Psoas muscle (tissue), 8 donors: ENCODE results near the gene TJP2. TPM values are rescaled to one million over a fixed set of nuclear protein-coding genes. Genes with fewer than 3 reads are reported as not detected.

Source experiments
- ATAC-seq, 4 donors: fragments of 200-7000 bp; cut with Tn5 transposase; one replicate each; pipeline ENCODE4 v1.9.1; 2020; ENCODE audit warnings: moderate library complexity in 3 of 4, mild to moderate bottlenecking in 2 of 4
- DNase-seq, 2 donors: peaks; one replicate each; pipeline ENCODE4 v3.0.0-alpha.2; 2020
- H3K27ac ChIP-seq: fragments of 200-600 bp; one replicate; pipeline ENCODE4 v1.8.0; 2022
- H3K27me3 ChIP-seq, 3 donors: fragments of 200-600 bp in 1 of 3; one replicate each; pipeline versions ENCODE4 v1.6.1 to v1.8.0; 2013 to 2022; ENCODE audit warnings: low read length in 2 of 3, mild to moderate bottlenecking in 2 of 3, moderate library complexity in 1 of 3; ENCODE audit not compliant: insufficient read depth in 3 of 3
- H3K36me3 ChIP-seq, 2 donors: fragments of 200-600 bp in 1 of 2; one replicate each; pipeline versions ENCODE4 v1.6.1 to v1.8.0; 2013 to 2022; ENCODE audit warnings: low read depth in 1 of 2, mild to moderate bottlenecking in 1 of 2, moderate library complexity in 1 of 2; ENCODE audit not compliant: insufficient read depth in 1 of 2
- H3K4me1 ChIP-seq: fragments of 200-600 bp; one replicate; pipeline ENCODE4 v1.8.0; 2022
- H3K4me3 ChIP-seq: fragments of 200-600 bp; one replicate; pipeline ENCODE4 v1.8.0; 2022; ENCODE audit warnings: mild to moderate bottlenecking
- H3K9me3 ChIP-seq: fragments of 200-600 bp; one replicate; pipeline ENCODE4 v1.8.0; 2022
- WGBS, 3 donors: extraction: QIAGEN DNeasy Blood & Tissue Kit; methylation state at CpG; one replicate each; pipeline versions ENCODE4 v1.1.6 to v1.1.7; 2013; 5-methylcytosine and 5-hydroxymethylcytosine counted together
- intact Hi-C, 2 donors: fragments of 100-400 bp; cut with DNase I; formaldehyde crosslinking; loops; one replicate each; pipeline versions ENCODE4 v1.11.0 to v1.14.2; 2022
- polyA plus RNA-seq, 3 donors: library from polyadenylated mRNA; stranded (reverse); fragments of 200-250 nt; gene quantifications; one replicate each; pipeline ENCODE4 v1.2.3, GENCODE V29; 2013
- total RNA-seq, 4 donors: library from RNA; stranded (reverse); fragmentation: NEBNext Ultra II Directional in 2 of 4; extraction: Animal tissue kit (Norgen Biotek cat#: 25700) in 2 of 4; gene quantifications; one replicate each; pipeline versions ENCODE4 v1.2.1 to v1.2.4, GENCODE V29; 2021 to 2023
- TF ChIP-seq, protein P1 (sequence below): fragments of 200-600 bp; IDR thresholded peaks from one replicate; pipeline ENCODE4 v1.8.0; 2022; ENCODE audit warnings: antibody characterized with exemption
- donor health status: healthy with polysubstance abuse.
- donor health status: DM: no; HTN: no; CAD: no; lungs with moderate emphysema.
- donor health status: Bipolar disorder and iron deficiency.
- donor health status: healthy.
- donor health status: DM: yes; HTN: yes; CAD: no.
- donor health status: DM: no; HTN: no; CAD: no.
- donor health status: DM: no; HTN: no; CAD: no.
- donor health status: DM: yes; HTN: yes; CAD: no.

Gene TJP2
- total and polyA plus RNA-seq, 7 donors: 6.6 to 25.1 (median 14.8) TPM

GRCh38 chr9:69314547-69314946, 140.5 kb downstream of the TJP2 start:
- Histone ChIP-seq H3K27ac (no peak overlapping the region), H3K36me3 (no peaks in the 10 kb centered on the region), H3K4me3 (no peak overlapping the region), H3K9me3 (peaks cover 6% of the 10 kb centered on the region), H3K27me3 (no peaks in the 10 kb centered on the region), H3K4me1 (no peaks in the 10 kb centered on the region)
- WGBS, 3 donors: 84 to 87% (median 85%) methylated on average over 1 of the region's 1 CpG
- ATAC-seq: no peak
- intact Hi-C loops: no loop called here
- DNase-seq: no peak
- TF ChIP-seq, protein P1, sequence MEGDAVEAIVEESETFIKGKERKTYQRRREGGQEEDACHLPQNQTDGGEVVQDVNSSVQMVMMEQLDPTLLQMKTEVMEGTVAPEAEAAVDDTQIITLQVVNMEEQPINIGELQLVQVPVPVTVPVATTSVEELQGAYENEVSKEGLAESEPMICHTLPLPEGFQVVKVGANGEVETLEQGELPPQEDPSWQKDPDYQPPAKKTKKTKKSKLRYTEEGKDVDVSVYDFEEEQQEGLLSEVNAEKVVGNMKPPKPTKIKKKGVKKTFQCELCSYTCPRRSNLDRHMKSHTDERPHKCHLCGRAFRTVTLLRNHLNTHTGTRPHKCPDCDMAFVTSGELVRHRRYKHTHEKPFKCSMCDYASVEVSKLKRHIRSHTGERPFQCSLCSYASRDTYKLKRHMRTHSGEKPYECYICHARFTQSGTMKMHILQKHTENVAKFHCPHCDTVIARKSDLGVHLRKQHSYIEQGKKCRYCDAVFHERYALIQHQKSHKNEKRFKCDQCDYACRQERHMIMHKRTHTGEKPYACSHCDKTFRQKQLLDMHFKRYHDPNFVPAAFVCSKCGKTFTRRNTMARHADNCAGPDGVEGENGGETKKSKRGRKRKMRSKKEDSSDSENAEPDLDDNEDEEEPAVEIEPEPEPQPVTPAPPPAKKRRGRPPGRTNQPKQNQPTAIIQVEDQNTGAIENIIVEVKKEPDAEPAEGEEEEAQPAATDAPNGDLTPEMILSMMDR: no peak

- TF ChIP-seq, protein P1: no peak
- Histone ChIP-seq H3K36me3 (no peaks in the 10 kb centered on the region), H3K9me3 (peaks cover 6% of the 10 kb centered on the region), H3K27ac (no peak overlapping the region), H3K4me1 (no peaks in the 10 kb centered on the region), H3K27me3 (no peaks in the 10 kb centered on the region), H3K4me3 (no peak overlapping the region)
- 69 to 76% (median 75%) methylated on average over 2 of the region's 2 CpGs for WGBS, 3 donors
- intact Hi-C loops: no loop called here
- no peak for DNase-seq
- no peak for ATAC-seq
These were observed 143.0 kb downstream of the TJP2 start for GRCh38 chr9:69317081-69317480.

DNA sequence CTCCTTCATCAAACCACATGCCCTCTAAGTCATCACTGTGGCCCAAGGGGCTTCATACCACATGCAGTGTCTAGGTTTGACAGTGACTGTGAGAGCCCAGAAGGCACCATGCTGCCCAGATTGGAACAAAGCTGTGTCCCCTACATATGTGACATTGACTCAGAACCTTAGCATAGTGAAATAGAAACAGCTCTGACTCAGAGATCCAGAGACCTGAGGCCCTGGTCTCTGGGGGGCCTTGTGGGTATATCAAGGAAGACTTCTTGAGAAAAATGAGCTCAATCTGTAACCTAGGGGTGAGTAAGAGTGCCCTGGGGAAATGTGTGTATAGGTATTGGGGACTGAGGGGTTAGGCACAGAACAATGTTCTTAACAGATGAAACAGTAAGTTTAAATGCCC, 143.8 kb downstream of the TJP2 start:
- intact Hi-C loops: no loop called here
- TF ChIP-seq, protein P1: no peak
- no peak for DNase-seq
- Histone ChIP-seq H3K27ac (no peak overlapping the region), H3K27me3 (no peaks in the 10 kb centered on the region), H3K36me3 (no peaks in the 10 kb centered on the region), H3K4me3 (no peak overlapping the region), H3K4me1 (no peaks in the 10 kb centered on the region), H3K9me3 (peaks cover 5% of the 10 kb centered on the region)
- no peak for ATAC-seq

DNA sequence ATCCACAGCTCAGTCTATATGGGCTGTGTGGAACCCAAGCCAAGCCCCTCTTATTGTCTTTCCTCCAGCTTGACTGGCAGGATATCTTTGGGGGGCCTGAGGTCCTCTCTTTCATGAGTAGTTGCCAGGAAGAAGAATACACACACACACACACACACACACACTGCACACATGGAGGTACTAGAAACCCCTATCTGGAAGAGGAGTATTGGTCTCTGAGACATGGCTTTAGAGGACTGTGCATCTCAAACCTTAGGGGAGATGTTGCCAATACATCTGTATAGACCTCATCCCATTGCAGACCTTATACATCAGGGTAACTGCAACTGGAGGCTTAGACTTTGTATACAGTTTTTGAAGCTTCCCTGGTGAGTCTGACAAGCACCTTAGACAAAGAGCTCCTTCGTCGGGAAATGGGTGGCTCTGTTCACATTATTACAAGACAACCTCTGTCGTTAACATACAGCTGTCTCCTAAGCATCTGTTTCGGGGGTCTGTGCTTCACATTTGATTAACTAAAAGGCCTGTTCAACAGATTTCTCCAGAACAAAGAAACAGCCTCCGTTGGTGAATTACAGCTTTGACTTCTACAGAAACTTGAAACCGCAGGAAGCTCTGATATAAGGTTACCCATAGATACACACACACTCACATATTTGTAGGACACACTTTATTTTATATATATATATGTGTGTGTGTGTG, 145.4 kb downstream of the TJP2 start:
- TF ChIP-seq, protein P1: no peak
- intact Hi-C loops: loop anchor here (10.0 kb wide), 2 partner anchors 45 to 85 kb away; no protein-coding TSS in a partner anchor
- Histone ChIP-seq H3K4me3 (no peak overlapping the region), H3K36me3 (no peaks in the 10 kb centered on the region), H3K9me3 (no peaks in the 10 kb centered on the region), H3K27ac (no peak overlapping the region), H3K4me1 (no peaks in the 10 kb centered on the region), H3K27me3 (no peaks in the 10 kb centered on the region)
- DNase-seq (no peak), ATAC-seq (no peak)
- 35 to 50% (median 42%) methylated on average over 6 of the region's 6 CpGs for whole genome bisulfite sequencing, 3 donors

GRCh38 chr9:69322256-69322655, 148.2 kb downstream of the TJP2 start:
- WGBS, 3 donors: 36 to 49% (median 42%) methylated on average over 1 of the region's 1 CpG
- intact Hi-C loops: loop anchor here (10.0 kb wide), 2 partner anchors 47 to 87 kb away; no protein-coding TSS in a partner anchor

More at GRCh38 chr9:69322256-69322655, 148.2 kb downstream of the TJP2 start:
- Histone ChIP-seq H3K4me3 (no peak overlapping the region), H3K27ac (no peak overlapping the region), H3K36me3 (no peaks in the 10 kb centered on the region), H3K4me1 (no peaks in the 10 kb centered on the region), H3K9me3 (no peaks in the 10 kb centered on the region), H3K27me3 (no peaks in the 10 kb centered on the region)
- DNase-seq (no peak), ATAC-seq (no peak)
- TF ChIP-seq, protein P1: no peak
